HG03442 (cell line): ENCODE data around the gene TMEM62.
"Not testable (repeated sequence)": the region's sequence is repeated elsewhere in the genome, so short reads cannot be mapped to it uniquely, and the experiment has no call there.

ENCODE experiments used
- ATAC-seq: cut with Tn5 transposase; IDR thresholded peaks from one replicate; pipeline ENCODE4 v1.9.1; 2021; ENCODE audit warnings: mild to moderate bottlenecking, moderate library complexity; ENCODE audit not compliant: unreplicated experiment

Gene TMEM62

DNA sequence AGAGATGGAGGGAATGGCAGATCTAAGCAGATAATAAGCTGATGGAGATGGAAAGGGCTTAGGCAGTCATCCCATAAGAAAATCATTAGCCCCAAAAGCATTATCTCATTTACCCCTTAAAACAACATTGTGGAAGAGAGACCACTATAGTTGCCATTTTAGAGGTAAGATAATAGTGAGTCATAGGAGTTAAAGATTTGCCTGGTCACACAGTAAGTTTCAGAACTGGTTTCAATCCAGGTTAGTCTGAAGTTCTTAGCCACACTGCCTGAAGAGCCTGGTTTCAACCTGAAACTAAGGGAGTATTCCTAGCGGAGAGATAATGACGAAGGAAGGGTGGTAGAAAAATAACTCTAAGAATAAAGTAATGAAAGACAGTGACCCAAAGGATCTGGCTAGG, 14.6 kb upstream of the TMEM62 start:
- no peak for ATAC-seq

DNA sequence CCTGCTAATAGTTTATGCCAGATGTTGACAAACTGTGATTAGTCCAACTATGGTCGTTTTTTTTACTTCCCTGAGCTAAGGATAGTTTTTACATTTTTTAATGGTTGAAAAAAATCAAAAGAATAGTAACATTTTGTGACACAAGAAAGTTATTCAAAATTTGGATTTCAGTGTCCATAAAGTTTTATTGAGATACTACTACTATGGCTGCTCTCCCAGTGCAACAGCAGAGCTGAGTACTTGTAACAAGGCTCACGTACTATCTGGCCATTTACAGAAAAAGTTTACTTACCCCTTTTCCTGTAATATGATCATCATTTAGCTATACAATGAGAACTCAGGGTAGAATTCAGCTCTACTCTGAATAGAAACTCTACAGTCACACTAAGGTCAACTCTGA, 11.5 kb upstream of the TMEM62 start:
- ATAC-seq = no peak

DNA sequence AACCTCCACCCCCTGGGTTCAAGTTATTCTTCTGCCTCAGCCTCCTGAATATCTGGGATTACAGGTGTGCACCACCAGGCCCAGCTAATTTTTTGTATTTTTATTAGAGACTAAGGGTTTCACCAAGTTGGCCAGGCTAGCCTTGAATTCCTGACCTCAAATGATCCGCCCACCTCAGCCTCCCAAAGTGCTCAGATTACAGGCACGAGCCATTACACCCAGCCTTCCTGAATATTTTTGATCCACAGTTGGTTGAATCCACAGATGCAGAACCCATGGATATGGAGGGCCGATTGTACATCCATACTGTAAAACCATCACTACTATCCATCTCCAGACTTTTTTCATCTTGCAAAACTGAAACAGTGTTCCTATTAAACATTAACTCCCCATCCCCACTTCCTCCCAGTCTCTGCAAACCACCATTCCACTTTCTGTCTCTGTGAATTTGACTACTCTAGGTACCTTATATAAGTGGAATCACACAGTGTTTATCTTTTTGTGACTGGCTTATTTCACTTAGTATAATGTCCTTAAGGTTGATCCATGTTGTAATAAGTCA, 8.2 kb upstream of the TMEM62 start:
- ATAC-seq = no peak

DNA sequence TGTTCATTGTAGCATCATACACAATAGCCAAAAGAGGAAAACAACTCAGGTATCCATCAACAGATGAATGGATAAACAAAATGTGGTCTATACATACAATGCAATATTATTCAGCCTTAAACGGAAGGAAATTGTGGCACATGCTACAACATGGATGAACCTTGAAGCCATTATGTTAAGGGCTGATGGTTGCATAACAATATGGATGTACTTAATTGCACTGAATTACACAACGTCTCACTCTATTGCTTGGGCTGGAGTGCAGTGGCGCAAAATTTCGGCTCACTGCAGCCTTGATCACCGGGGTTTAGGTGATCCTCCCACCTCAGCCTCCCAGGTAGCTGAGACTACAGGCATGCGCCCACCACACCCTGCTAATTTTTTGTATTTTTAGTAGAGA, 7.0 kb upstream of the TMEM62 start:
- ATAC-seq = no peak

DNA sequence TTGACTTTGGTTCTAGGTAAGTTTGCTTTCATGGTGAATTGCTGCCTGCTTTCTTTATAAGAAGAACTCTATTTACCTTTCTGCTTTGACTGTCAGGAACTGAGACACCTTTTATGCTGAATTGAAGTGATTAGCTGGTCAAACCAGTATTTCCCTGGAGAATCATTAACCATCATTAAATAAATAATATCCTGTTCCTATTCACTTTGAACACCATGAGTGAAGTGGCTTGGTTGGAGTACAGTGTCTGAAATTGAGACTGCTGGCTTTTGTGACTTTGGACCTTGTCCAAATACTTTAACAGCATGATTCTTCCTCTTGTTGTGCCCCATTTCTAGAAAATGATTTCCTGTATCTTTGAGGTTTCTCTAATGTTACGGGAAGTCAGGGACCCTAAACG, 5.6 kb upstream of the TMEM62 start:
- ATAC-seq = no peak

DNA sequence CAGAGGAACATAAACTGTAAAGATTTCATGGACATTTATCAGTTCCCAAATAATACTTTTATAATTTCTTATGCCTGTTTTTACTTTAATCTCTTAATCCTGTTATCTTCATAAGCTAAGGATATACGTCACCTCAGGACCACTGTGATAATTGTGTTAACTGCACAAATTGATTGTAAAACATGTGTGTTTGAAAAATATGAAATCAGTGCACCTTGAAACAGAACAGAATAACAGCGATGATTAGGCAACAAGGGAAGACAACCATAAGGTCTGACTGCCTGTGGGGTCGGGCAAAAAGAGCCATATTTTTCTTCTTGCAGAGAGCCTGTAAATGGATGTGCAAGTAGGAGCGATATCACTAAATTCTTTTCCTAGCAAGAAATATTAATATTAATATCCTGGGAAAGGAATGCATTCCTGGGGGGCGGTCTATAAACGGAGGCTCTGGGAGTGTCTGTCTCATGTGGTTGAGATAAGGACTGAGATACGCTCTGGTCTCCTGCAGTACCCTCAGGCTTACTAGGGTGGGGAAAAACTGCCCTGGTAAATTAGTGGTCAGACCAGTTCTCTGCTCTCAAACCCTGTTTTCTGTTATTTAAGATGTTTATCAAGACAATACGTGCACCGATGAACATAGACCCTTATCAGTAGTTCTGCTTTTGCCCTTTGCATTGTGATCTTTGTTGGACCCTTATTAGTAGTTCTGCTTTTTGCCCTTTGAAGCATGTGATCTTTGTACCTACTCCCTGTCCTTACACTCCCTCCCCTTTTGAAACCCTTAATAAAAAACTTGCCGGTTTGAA, 5.0 kb upstream of the TMEM62 start:
- ATAC-seq = not testable (repeated sequence)

DNA sequence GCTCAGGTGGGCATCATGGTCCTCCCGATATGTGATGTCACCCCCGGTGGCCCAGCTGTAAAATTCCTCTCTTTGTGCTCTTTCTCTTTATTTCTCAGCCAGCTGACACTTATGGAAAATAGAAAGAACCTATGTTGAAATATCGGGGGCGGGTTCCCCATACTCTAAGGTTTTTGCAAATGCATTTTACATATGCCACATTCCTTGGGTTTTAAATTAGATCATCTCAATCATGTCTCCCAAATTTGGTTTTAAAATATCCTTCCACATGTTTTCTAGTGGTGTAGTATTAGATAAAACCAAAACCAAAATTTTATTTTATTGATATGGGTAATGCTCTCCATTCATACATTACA, 4.4 kb upstream of the TMEM62 start:
- ATAC-seq = no peak

DNA sequence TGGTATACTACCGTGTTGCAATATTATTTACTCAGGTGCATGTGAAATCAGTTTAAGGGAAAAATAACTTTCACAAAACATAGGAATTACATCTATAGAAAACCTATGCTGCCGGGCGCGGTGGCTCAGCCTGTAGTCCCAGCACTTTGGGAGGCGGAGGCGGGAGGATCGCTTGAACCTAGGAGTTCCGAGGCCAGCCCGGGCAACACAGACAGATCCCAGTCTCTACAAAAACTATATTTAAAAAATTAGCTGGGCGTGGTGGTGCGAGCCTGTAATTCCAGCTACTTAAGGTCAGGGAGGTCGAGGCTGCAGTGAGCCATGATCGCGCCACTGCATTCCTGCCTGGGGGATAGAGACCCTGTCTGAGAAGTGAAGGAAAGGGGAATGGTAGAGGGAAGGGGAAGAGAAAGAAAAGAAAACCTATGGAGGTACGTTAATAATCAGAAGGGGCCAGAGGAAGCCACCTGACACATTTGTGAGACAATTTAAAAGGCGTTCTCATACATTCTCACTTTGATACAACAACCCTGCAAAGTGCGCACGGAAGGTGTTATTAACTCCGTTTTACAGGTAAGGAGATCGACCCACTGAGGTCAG, 456 bp upstream of the TMEM62 start:
- ATAC-seq = no peak

DNA sequence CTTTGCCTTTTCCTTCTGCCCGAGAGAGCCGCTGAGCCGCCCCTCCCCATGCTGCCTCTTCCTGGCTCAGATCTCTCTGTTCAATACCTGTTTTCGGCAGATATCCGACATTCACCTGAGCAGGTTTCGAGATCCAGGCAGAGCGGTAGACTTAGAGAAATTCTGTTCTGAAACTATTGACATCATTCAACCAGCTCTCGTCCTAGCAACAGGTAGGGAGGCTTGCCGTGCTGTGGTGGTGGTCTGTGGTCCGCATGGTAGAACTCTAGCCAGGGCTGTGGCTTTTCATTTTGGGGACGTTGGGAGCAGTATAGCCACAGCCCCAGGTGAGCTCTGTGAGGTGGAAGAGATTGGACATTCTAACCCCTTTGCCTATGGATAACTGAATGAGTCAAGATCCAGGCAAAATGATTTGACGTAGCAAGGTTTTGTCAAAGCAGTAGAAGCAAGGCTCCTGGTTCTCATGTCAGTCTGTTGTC, 810 bp downstream of the TMEM62 start:
- ATAC-seq = no peak

DNA sequence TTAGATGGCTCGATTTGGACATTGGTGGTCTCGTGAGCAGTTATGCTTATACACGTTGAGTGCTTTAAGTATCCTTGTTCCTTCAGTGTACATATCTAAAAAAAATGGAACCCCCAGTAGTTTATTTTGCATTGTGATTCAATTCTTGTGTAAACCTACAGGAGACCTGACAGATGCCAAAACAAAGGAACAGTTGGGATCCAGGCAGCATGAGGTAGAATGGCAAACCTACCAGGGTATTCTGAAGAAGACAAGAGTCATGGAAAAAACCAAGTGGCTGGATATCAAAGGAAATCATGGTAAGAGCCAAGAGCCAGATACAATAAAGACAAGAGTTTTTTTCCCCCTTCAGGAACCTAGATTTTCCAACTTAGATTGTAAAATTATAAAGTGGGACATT, 2.0 kb downstream of the TMEM62 start:
- no peak for ATAC-seq

DNA sequence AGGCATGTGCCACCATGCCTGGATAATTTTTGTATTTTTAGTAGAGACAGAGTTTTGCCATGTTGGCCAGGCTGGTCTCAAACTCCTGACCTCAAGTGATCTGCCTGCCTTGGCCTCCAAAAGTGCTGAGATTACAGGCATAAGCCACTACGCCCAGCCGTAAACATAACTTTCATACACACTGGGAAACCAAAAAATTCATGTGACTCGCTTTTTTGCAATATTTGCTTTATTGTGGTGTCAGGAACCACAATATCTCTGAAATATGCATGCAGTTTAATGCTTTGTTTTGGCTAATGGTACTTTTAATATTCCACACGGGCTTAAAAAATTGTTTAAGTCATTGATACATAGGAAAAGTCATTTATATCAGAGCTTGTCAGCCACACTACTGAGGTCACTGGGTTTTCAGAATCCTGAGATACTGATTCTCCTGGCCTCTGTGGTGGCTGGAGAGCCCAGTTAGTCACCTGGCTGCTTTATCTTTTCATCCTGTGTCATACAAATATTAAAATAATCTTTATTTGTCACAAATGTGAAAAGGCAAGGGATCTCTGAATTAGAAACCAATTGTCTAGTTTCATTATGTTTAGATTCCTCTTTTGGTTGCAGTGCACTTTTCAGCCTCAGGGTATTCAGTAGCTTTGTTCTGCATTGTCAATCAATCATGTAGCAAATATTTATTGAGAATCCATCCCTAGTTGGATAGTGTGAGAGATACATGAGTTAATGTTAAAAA, 10.0 kb downstream of the TMEM62 start:
- ATAC-seq = no peak

DNA sequence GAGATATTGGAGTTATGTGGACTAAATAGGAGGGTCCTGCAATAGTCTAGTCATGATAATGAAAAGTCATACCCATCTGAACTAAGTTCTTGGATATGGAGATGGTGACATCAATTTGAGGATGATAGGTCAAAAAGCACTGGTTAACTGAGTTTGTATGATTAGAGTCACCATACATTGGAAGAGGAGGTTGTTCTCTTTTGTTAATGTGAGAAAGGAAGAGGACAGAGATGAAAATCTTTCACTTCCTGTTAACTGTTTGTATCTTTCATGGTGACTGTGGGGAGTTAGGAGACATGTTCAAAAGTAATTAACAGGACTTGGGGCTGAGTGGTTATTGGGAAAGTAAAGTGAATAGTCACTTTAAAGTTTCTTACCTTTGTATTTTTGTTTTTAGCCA, 11.1 kb downstream of the TMEM62 start:
- no peak for ATAC-seq

DNA sequence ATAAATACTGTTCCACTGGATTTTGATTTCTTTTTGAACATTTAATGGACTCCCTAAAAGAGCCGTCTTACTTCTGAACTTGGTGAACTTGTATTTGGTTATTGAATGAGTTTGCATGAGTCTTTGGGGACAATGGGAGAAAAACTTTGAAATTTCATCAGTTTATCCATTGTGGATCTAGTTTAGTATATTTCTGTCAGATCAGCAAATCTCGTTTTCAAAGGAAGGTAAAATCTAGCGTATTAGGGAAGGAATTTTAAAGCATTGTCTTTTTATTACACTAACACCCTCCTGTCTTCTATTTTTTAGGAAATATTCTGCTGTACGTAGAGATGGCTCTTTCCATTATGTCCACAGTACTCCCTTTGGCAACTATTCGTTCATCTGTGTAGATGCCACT, 12.8 kb downstream of the TMEM62 start:
- ATAC-seq = no peak

DNA sequence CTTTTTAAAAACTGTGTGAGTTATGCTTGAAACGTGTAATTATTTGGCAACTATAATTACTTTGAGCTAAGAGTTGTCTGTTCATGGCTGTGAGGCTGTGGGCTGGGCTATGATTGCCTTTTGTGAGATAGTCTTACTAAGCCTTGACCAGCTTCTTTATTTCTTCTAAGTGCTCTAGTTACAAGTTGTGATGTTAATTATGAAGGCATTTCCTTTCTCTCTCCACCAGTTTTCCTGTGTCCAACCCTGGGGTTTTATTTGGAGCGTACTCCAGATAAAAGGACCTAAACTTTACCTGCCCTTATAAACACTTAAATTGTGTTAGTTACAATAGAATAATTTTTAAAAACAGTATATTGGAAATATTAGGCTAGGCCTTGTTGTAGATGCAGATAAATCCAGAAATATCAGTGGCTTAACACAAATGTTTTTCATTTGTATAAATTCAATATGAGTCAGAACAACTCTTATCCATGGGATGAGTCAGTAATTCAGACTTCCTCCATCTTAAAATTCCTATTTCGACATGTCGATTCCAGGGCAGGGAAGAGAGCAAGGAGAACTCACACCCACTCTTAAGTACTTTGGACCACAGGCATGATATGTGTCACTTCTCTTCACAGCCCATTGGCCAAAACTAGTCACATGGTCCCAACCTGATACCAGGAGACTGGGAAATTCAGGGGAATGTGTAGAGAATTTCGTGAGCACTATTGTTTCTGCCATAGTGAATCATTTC, 17.0 kb downstream of the TMEM62 start:
- no peak for ATAC-seq

DNA sequence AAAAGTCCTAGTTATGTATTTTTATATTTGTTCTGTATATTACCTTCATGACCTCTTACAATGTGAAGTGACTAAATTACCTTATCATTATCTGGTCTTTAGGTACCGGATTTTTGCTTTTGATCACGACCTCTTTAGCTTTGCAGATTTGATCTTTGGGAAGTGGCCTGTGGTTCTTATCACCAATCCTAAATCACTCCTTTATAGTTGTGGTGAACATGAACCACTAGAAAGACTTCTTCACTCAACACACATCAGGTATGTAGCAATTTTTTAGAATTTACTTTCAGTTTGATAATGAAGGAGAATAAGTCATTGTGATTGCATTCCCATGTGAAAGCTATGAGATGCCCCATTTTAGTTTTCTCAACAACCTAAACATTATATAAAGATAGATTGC, 18.3 kb downstream of the TMEM62 start:
- ATAC-seq = no peak

DNA sequence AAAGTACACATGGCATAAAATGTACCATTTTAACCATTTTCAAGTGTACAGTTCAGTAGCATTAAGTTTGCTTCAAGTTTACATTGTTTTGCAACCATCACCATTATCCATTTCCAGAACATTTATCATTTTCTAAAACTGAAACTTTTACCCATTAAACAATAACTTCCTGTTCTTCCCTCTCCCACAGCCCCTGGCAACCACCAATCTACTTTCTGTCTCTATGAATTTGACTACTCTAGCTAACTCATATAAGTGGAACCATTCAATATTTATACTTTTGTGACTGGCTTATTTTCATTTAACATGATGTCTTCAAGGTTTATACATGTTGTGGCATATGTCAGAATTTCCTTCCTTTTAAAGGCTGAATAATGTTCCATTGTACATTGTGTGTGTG, 19.9 kb downstream of the TMEM62 start:
- ATAC-seq = no peak

DNA sequence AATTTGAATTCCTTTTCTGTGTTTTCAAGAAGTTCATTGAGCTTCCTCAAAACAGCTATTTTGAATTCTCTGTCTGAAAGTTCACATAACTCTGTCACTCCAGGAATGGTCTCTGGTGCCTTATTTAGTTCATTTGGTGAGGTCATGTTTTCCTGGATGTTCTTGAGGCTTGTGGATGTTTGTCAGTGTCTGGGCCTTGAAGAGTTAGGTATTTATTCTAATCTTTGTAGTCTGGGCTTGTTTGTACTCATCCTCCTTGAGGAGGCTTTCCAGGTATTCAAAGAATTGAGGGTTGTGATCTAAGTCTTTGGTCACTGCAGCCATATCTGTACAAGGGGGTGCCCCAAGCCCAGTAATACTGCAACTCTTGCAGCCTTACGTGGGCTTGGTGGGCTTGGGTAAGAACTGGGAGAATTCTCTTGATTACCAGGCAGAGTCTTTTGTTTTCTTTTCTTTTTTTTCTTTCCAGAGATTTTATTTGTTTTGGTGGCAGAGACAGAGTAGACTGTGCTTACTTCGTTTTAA, 32.5 kb downstream of the TMEM62 start:
- ATAC-seq = no peak

DNA sequence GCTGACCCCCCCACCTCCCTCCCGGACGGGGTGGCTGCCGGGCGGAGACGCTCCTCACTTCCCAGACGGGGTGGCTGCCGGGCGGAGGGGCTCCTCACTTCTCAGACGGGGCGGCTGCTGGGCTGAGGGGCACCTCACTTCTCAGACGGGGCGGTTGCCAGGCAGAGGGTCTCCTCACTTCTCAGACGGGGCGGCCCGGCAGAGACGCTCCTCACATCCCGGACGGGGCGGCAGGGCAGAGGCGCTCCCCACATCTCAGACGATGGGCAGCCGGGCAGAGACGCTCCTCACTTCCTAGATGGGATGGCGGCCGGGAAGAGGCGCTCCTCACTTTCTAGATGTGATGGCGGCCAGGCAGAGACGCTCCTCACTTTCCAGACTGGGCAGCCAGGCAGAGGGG, 33.9 kb downstream of the TMEM62 start:
- not testable (repeated sequence) for ATAC-seq

DNA sequence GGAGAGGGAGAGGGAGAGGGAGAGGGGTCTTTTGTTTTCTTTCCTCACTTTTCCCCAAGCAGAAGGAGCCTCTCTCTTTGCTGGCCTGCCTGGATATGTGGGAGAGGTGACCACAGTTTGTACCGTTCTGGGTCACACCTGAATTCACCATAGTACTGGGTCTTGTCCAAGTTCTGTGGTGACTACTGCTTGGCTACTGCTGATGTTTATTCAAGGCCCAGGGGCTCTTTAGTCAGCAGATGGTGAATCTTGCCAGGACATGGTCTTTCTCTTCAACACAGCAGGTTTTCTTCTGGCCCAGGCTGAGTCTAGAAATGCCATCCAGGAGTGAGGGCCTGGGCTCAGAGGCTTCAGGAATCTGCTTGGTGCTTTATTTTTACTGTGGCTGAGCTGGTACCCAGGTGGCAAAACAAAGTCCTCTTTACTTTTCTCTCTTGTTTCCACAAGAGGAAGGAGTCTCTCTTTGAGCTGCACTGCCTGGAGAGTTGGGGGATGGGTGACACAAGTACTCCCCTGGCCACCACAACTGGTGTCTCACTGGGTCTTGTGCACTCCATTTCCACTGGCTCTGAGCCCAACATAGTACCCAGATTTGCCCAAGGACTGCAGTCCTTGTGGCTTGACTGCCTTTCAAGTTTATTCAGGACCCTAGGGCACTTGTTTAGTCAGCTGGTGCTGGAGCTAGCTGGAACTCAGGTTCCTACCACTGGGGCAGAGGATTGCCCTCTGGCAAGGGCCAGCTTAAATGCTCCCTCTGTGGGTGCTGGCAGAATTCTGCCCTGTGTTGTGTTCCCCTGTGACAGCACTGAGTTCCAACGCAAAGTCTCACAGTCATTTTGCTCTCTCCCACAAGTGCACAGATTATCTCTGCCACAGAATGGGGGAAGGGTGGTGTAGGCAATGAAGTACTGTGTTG, 35.1 kb downstream of the TMEM62 start:
- ATAC-seq = no peak

DNA sequence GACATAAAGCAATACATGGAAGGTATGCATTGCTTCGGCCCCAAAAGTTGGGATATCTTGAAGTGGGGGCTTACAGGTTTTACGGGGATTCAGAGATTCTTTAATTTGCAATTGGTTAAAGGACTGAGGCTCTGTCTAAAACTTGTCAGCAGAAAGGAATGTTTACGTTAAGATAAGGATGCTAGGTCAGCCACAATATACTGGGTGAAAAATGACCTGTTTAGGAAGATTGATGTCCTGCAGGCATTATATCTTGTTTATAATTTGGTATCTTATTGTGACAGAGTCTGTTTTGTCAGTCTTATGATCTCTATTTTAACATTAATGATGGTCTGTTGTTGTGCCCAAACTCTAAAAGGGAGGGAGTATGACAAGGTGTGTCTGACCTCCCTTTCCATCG, 36.5 kb downstream of the TMEM62 start:
- no peak for ATAC-seq
